GM19452 (cell line): Measurements from ENCODE around the gene DEPDC5.
A peak's percentile ranks its signal among the peaks of the same experiment; 100 is the strongest.
"Not testable (repeated sequence)": the region's sequence is repeated elsewhere in the genome, so short reads cannot be mapped to it uniquely, and the experiment has no call there.

Source experiments
- ATAC-seq: cut with Tn5 transposase; IDR thresholded peaks from one replicate; pipeline ENCODE4 v1.9.1; 2021; ENCODE audit not compliant: unreplicated experiment

Gene DEPDC5

DNA sequence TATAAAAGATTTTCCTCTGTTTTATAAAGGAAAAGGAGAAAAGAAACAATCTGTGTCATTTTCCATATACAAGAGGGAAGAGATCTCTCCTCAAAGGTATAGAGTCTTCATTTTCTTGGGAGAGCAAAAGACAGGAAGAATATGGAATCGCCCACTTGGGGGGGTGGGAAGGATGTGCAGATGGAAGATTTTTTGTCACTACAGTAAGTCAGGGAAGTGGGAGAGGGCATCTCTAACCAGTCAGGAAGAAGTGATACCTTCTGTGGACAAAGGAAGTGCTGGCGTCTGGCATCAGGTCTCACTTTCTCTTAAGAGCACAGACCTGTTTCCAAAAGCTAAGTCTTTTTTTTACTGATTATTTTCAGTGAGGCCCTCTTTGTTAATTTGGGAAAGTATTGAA, 5.3 kb upstream of the DEPDC5 start:
- no peak for ATAC-seq

DNA sequence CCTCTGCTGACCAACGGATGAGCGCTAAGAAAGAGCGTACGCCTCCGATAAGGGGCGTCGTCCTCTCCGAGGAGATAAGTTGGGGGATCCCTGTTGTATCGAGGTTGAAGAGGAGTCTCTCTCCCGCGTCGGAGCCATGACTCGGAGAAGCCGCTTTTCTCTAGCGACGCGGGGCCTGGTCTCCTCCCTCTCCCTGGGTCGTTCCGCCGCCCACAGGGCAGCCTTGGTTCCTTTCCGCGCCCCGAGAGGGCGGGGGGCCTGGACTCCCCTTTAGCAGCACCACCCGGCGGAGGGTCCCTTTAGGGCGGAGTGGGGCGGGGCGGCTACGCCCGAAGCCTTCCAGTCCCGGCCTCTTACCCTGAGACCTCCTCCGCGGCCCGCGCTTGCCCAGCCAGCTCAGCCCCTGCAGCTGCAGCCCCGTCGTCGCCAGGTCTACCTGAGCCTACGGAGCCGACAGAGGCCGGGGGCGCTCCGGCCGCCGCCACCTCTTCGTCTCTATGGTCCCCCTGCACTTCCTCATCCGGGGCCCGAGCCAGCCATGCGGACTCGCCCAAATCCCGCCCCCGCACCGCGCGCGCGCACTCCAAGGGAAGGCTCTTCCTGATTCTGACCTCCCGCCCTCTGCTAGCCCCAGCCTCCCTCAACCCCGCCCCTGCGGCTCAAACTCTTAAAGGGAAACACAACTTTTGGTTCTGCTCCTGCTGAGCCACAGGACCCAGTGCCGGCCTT, 4.0 kb upstream of the DEPDC5 start, which contains the start of gene PRR14L:
Gene PRR14L, minus strand, starts transcription at position 497 of the 729 bp plus-strand sequence. CDS start 11,272 bp downstream, outside the sequence.
- peak; percentile 60 for ATAC-seq

DNA sequence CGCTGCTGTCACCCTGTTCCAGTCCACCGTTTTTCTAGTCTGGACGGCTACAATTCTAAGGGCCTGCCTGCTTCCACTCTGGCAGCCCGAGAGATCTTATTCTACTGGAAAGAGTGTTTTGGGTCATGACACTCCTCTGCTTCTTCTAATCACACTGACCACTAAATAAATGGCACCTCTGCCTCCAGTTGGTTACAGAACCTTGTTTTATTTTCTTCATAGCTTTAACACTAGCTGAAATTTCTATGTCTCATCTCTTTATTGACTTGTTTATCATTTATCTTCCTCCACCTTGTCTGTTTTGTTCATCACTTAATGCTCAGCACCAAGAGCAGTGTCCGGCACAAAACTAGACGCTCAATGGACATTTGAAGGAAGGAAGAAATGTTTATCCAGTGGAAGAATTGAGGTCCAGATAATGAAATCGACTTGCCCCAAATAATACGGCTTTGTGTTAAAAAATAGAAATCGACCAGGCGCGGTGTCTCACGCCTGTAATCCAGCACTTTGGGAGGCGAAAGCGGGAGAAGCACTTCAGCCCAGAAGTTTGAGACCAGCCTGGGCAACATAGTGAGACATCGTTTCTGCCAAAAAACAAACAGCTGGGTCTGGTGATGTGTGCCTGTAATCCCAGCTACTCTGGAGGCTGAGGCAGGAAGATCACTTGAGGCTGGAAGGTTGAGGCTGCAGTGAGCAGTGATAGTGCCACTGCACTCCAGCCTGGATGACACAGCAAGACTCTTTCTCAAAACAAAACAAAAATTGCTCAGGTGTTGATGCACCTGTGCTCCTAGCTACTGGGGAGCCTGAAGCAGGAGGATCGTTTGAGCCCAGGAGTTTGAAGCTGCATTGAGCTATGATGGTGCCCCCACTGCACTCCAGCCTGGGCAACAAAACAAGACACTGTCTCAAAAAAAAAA, 3.2 kb upstream of the DEPDC5 start:
- no peak for ATAC-seq

DNA sequence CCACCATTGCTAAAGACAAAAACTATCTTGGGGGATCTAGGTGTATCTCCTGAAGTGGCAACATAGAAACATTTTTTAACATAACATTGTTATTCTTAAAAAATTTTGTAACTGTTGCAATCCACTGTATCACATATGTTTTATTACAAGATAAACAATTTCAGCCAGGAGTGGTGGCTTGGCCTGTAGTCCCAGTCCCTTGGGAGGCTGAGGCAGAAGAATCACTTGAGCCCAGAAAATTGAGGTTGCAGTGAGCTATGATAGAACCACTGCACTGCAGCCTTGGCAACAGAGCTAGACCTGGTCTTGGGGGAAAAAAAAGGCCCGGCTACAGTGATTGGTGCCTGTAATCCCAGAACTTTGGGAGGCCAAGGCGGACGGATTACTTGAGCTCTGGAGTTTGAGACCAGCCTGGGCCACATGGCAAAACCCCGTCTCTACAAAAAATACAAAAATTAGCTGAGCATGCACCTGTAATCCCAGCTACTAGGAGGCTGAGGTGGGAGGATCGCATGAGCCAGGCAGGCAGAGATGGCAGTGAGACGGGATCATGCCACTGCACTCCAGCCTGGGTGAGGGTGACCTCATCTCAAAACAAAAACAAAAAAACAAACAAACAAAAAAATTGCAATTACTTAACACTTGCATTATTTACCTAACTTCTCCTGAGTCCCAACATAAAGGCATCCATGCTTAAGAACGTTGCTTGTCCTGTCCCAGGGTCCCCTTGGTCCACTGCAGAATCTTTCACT, 1.5 kb upstream of the DEPDC5 start:
- no peak for ATAC-seq

DNA sequence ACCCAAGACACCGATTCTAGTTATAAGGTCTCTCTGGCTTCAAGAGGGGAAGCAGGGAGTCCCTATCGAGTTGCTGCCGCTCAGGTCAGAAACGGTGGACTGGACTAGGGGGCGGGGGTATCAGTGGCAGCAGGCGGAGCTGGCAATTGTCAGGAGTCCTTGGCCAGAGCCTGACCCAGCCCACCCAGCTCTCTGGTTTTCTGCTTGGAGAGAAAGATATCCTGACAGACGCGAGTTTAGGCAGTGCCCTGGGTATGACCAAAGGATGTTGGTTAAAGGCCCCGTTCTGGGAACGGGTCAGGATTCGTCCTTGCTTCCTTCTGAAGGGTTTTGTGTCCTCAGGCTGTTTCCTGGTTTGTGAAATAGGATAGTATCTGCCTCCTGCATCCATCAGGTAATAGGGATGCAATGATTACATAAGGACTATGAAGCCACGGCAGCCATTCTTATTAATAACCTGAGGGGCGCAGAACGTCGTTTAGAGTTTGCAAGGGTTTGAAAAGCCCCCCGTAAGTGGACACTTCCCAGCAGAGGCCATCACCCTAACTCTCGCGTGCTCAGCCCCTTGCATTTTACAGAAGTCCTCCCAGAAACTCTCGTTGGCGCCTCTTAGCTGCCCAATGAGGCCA, 700 bp upstream of the DEPDC5 start:
- ATAC-seq = peak; percentile 8

DNA sequence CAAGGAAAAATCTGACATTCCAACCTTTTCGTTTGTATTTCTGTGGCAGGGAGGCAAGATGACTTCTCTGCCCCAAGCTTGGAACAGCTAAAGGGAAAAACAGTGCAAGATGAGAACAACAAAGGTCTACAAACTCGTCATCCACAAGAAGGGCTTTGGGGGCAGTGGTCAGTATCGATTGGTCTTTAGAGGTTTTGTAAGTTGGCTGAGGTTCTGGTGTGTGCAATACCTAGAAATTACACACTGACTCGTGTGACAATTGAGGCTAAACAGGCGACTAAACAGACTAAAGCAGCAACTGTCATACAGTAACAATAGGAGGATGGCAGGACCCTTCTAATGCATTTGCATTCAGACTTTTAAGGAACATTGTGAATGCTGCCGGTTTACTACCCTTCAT, 994 bp downstream of the DEPDC5 start:
- no peak for ATAC-seq

DNA sequence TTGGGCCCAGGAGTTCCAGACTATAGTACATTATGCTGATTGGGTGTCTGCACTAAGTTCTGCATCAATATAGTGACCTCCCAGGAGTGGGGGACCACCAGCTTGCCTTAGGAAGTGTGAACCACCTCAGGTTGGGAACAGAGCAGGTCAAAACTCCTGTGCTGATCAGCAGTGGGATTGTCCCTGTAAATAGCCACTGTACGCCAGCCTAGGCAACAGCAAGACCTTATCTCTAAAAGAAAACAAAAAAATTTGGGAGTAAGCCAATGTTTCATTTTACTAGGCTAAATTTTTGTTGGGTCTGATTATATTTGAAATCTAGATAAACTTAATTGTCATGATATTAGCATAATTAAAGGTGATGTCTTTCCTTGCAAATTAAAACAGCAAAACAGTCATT, 3.4 kb downstream of the DEPDC5 start:
- ATAC-seq = no peak

DNA sequence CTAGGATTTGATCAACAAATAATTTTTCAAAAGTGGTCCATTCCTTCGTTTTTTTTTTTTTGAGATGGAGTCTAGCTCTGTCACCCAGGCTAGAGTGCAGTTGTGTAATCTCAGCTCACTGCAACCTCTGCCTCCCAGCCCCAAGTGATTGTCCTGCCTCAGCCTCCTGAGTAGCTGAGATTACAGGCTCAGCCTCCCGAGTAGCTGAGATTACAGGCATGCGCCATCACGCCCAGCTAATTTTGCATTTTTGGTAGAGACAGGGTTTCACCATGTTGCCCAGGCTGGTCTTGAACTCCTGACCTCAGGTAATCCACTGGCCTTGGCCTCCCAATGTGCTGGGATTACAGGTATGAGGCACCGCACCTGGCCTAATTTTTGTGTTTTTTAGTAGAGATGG, 5.0 kb downstream of the DEPDC5 start:
- not testable (repeated sequence) for ATAC-seq

DNA sequence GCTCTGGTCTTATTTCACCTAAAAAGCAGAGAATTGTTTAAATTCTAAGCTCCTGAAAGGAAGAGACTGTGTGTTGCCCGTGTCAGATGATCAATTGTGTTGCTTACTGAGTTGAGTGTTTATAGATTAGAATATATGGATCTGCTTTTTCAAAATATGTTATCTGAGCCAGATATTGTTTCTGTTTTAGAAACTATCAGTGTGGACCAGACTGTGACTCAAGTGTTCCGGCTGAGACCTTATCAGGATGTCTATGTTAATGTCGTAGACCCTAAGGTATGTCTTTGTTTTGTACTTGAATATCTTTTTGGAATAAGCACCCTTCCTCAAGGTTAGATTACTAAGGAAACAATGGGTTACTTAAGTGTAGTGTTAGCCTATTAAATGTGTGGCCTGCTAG, 11.0 kb downstream of the DEPDC5 start:
- no peak for ATAC-seq

DNA sequence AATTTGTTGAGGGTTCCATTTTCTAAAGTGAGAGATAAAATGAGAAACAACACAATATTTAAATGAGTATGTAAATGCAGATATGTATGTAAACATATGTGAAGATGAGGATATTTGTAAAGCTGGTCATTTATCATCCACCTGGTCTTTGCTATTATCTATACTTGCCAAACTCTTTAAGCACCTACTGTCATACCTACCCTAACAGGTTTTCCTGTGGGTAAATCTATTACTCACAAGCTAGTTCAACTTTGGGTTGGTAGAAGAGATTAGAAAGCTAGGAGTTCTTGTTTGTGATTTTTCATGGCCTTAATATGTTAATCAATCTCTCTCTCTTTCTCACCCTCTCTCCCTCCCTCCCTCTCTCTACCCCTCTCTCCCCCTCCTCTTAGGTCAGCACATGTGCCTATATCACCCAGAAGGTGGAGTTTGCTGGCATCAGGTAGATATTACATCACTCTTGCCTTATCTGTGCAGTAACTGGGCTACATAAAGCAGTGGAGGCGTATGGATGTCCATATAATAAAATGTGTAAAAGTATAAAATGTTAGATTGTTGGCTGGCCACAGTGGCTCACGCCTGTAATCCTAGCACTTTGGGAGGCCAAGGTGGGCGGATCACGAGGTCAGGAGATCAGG, 14.7 kb downstream of the DEPDC5 start:
- ATAC-seq = no peak

DNA sequence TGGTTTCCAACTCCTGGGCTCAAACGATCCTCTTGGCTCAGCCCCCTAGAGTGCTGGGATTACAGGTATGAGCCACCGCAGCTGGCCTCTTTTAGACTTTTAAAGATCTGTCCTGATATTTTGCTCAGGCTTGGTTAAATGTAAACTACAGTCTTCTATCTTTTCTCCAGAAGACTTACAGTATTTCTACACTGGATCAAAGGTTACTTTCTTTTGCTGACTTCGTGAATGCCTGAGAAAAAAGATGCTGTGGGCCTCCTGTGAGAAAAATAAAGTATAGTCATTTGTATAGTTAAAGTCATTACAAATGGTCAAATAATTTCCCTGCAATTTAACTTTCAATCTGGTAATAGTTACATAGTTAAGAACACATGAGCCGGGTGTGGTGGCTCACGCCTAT, 19.6 kb downstream of the DEPDC5 start:
- ATAC-seq = no peak

DNA sequence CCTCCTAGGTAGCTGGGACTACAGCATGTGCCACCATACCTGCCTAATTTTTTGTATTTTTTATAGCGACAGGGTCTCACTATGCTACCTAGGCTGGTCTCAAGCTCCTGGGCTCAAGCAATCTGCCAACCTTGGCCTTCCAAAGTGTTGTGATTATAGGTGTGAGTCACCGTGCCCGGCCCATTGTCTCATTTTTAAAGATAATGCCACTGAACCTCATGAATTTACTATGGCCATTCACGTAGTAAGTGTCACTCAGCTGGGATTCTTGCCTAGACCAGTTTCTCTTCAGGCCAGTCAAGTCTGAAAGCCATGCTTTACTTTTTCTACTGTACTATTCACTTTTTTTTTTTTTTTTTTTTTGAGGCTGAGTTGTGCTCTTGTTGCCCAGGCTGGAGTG, 22.4 kb downstream of the DEPDC5 start:
- ATAC-seq = no peak

DNA sequence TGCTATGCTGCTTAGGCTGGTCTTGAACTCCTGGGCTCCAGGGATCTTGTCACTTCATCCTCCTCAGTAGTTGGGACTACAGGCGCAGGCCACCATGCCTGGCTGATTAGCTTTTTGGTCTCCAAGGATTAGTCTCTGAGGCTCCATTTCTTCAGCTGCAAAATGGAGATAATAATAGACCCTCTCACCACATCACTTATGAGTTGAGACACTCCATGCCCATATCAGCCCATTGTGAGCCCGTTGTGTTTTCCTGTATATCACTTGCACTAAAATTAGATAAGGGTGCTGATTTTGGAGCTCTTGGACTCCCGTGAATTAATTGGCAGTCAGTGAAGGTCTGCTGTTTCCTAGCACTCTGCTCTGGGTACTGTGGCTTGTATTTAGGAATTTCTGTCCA, 36.0 kb downstream of the DEPDC5 start:
- no peak for ATAC-seq

DNA sequence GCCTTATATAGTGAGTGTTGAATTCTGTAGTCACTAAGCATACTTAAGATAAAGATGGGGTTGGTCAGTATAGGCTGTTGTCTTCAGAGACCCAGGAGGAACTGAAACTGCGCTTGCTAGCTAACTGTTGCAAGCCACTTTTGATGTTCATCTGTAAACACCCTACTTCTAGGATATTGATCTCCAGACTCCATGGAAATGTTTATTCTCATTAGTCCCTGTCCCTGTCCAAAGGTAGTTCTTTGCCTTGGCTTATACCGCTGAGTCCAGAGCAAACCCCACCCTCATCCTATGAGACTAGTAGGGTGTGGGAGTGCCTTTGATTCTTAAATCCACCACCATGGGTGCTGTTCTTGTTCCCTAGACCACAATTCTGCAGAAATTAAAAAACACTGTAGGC, 36.4 kb downstream of the DEPDC5 start:
- no peak for ATAC-seq

DNA sequence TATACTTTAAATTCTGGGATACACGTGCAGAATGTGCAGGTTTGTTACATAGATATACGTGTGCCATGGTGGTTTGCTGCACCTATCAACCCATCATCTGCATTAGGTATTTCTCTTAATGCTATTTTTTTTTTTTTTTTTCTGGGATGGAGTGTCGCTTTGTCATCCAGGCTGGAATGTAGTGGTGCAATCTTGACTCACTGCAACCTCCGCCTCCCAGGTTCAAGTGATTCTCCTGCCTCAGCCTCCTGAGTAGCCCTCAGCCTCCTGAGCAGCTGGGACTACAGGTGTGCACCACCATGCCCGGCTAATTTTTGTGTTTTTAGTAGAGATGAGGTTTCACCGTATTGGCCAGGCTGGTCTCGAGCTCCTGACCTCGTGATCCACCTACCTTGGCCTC, 45.5 kb downstream of the DEPDC5 start:
- not testable (repeated sequence) for ATAC-seq

DNA sequence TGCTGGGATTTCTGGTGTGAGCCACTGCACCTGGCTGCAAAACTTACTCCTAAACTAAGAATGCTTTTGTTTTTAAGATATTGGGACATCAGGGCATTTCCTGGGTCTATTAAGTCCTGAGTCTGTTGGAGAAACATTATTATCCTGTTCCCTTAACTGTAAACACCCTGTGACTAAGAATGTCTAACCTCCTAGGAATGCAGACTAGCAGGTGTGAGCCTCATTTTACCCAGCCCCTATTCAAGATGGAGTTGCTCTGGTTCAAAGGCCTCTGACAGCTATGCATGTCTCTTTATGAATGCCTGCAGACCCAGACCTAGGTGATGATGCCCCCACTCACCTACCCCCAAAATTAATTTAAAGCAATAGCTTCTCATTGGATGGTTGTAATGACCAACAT, 46.2 kb downstream of the DEPDC5 start:
- no peak for ATAC-seq

DNA sequence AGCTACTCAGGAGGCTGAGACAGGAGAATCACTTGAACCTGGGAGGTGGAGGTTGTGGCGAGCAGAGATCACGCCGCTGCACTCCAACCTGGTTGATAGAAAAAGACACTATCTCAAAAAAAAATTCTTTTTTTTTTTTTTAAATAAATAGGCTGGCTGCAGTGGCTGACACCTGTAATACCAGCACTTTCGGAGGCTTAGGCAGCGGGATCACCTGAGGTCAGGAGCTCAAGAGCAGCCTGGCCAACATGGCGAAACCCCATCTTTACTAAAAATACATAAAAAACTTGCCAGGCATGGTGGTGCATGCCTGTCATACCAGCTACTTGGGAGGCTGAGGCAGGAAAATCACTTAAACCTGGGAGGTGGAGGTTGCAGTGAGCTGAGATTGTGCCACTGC, 47.0 kb downstream of the DEPDC5 start:
- not testable (repeated sequence) for ATAC-seq

DNA sequence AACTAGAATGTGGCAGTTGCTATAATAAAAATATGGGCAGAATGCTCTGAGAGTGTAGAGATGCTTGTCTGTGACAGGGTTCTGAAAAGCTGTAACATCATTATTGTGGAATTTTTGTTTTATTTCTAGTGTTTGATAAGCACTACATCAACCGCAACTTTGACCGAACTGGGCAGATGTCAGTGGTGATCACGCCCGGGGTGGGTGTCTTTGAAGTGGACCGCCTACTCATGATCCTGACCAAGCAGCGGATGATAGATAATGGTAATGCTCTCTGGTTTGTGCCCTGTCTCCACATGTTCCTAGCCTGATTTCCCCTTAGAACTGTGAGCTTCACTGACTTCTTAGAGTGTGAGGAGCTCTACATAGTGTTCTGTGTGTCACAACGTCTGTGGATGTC, 48.8 kb downstream of the DEPDC5 start:
- ATAC-seq = no peak

DNA sequence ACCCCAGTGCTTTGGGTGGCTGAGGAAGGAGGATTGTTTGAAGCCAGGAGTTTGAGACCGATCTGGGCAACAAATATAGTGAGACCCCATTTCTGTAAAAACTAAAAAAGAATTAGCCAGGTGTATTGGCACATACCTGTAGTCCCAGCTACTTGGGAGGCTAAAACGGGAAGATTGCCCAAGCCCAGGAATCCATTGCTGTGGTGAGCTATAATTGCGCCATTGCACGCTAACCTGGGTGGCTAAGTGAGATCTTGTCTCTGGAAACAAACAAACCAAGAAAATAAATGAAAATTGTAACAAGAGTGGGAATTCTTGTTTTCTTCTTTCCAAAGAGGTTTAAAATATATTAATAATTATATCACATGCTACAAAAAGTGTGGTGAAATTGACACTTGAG, 52.9 kb downstream of the DEPDC5 start:
- no peak for ATAC-seq

DNA sequence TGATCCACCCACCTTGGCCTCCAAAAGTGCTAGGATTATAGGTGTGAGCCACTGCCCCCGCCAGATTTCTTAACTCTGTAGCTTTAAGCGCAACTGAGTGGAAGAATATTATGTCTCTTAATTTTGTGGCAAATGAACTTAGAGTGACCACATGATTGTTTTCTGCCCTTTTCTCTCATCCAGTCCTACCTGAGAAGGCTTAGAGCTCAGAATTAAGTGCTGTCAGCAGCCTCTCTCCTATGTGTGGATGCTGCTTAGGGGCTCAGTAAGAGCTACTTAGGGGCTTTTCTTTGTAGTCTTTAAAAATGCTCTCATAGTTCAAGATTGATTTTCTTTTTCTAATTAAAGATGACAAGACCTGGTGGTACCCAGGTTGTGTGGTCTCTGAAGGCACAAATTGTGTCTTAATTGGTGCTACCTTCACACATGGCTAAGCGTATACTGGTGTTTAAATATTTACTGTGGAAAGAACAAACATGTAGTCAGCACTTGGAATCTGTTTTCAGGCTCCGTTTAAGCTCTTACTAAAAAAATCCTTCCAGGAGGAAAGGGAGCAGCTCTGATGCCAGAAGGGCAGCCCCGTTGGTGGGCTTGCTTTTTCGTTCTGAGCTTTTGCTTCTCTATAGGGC, 59.3 kb downstream of the DEPDC5 start:
- no peak for ATAC-seq
